Type B pancreatic cell (in vitro differentiated cells): ENCODE results near the gene SLC44A1. TPM values are rescaled to one million over a fixed set of nuclear protein-coding genes. Genes with fewer than 3 reads are reported as not detected.

ENCODE experiments used
- DNase-seq: peaks from one replicate; pipeline ENCODE4 v3.0.0; 2021; ENCODE audit warnings: mixed read lengths; ENCODE audit not compliant: unreplicated experiment; ENCODE audit errors: extremely low spot score
- H3K27ac Mint-ChIP-seq: 2 replicates; pipeline ENCODE4 v1.8.0; 2021; ENCODE audit warnings: mild to moderate bottlenecking, mixed read lengths
- H3K27me3 Mint-ChIP-seq: 2 replicates; pipeline ENCODE4 v1.8.0; 2021; ENCODE audit warnings: mixed read lengths
- H3K36me3 Mint-ChIP-seq: 2 replicates; pipeline ENCODE4 v1.8.0; 2021; ENCODE audit warnings: mixed read lengths
- H3K4me1 Mint-ChIP-seq: one replicate; pipeline ENCODE4 v1.8.0; 2021; ENCODE audit warnings: mixed read lengths; ENCODE audit not compliant: unreplicated experiment
- H3K4me3 Mint-ChIP-seq: 2 replicates; pipeline ENCODE4 v1.8.0; 2021; ENCODE audit warnings: mild to moderate bottlenecking, mixed read lengths
- H3K9me3 Mint-ChIP-seq: 2 replicates; pipeline ENCODE4 v1.8.0; 2021; ENCODE audit warnings: mixed read lengths
- total RNA-seq: library from RNA; stranded (reverse); gene quantifications from 2 replicates; pipeline ENCODE4 v1.2.1, GENCODE V29; 2021; ENCODE audit warnings: low replicate concordance
- TF ChIP-seq, protein P1 (sequence below): fragments of 200-600 bp; sonication (generic); conservative IDR thresholded peaks from 2 replicates; pipeline ENCODE4 v1.5.0; 2021; ENCODE audit warnings: antibody characterized with exemption, mild to moderate bottlenecking

SLC44A1 gene
- total RNA-seq, 1 donor from 2014 or later, result 47.2 TPM

DNA sequence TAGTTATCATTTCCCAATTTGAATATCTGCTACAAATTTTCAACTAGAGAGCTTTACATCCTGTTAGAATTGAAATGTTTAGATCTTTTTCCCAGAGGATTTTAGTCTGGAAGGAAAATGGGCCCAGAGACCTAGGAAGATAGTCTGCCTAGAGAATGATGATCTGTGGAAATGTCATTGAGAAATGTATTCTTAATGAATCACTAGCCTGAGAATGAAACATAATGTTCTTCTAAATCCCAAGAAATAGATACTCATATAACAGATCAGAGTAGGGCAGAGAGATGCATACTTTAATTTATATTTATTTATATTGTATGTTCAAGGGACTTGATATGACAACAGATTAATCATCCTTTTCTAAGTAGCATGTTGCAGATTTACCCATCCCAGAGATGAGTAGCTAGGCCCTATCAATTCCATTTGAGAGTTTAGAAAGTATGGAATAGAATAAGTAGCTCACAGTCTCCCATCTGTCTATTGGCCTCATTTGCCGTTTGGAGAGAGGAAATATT, 25.1 kb upstream of the SLC44A1 start:
- no peak for DNase-seq
- peaks cover 3% of the 10 kb centered on the region for H3K27me3 Mint-ChIP-seq
- no peaks in the 10 kb centered on the region for H3K36me3 Mint-ChIP-seq
- no peak overlapping the region for H3K4me3 Mint-ChIP-seq
- H3K27ac Mint-ChIP-seq, result no peak overlapping the region
- H3K4me1 Mint-ChIP-seq, result peaks cover 11% of the 10 kb centered on the region
- H3K9me3 Mint-ChIP-seq, result peaks cover 15% of the 10 kb centered on the region
- TF ChIP-seq, protein P1, sequence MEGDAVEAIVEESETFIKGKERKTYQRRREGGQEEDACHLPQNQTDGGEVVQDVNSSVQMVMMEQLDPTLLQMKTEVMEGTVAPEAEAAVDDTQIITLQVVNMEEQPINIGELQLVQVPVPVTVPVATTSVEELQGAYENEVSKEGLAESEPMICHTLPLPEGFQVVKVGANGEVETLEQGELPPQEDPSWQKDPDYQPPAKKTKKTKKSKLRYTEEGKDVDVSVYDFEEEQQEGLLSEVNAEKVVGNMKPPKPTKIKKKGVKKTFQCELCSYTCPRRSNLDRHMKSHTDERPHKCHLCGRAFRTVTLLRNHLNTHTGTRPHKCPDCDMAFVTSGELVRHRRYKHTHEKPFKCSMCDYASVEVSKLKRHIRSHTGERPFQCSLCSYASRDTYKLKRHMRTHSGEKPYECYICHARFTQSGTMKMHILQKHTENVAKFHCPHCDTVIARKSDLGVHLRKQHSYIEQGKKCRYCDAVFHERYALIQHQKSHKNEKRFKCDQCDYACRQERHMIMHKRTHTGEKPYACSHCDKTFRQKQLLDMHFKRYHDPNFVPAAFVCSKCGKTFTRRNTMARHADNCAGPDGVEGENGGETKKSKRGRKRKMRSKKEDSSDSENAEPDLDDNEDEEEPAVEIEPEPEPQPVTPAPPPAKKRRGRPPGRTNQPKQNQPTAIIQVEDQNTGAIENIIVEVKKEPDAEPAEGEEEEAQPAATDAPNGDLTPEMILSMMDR, result no peak

DNA sequence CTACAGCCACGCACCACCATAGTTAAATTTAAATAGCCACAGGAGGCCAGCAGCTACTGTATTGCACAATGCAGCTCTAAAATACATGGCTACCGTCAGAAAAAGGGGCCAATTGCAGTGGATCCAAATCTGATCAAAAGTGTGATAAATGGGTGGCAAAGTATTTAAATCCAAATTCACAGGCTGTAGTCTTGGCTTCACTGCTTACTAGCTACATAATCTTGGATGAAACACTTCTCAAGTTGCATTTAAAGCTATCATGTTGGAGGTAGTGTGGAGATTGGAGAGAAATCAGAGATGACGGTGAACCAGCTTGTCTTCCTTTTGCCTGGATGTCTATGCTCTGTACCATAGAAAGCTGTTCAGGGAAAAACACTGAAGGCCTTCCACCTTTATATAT, 24.0 kb upstream of the SLC44A1 start:
- Mint-ChIP-seq H3K9me3 (peaks cover 20% of the 10 kb centered on the region), H3K4me3 (no peak overlapping the region), H3K36me3 (no peaks in the 10 kb centered on the region), H3K27ac (no peak overlapping the region), H3K27me3 (peaks cover 3% of the 10 kb centered on the region), H3K4me1 (peaks cover 11% of the 10 kb centered on the region)
- TF ChIP-seq, protein P1, result no peak
- DNase-seq, result no peak

GRCh38 chr9:105223544-105224140, 20.8 kb upstream of the SLC44A1 start:
- Mint-ChIP-seq H3K4me3 (no peak overlapping the region), H3K4me1 (no peaks in the 10 kb centered on the region), H3K9me3 (peaks cover 20% of the 10 kb centered on the region), H3K27me3 (peaks cover 3% of the 10 kb centered on the region), H3K27ac (no peak overlapping the region), H3K36me3 (no peaks in the 10 kb centered on the region)
- TF ChIP-seq, protein P1, result no peak
- no peak for DNase-seq

- DNase-seq, result no peak
- TF ChIP-seq, protein P1, result no peak
- no peak overlapping the region for H3K27ac Mint-ChIP-seq
- peaks cover 3% of the 10 kb centered on the region for H3K27me3 Mint-ChIP-seq
- no peaks in the 10 kb centered on the region for H3K36me3 Mint-ChIP-seq
- H3K9me3 Mint-ChIP-seq, result peaks cover 20% of the 10 kb centered on the region
- no peak overlapping the region for H3K4me3 Mint-ChIP-seq
- H3K4me1 Mint-ChIP-seq, result no peaks in the 10 kb centered on the region
Observed at GRCh38 chr9:105226055-105226454, 18.4 kb upstream of the SLC44A1 start.

- no peaks in the 10 kb centered on the region for H3K36me3 Mint-ChIP-seq
- H3K27ac Mint-ChIP-seq, result no peak overlapping the region
- H3K4me1 Mint-ChIP-seq, result peaks cover 5% of the 10 kb centered on the region
- no peaks in the 10 kb centered on the region for H3K27me3 Mint-ChIP-seq
- DNase-seq, result no peak
- H3K9me3 Mint-ChIP-seq, result no peaks in the 10 kb centered on the region
- no peak overlapping the region for H3K4me3 Mint-ChIP-seq
- TF ChIP-seq, protein P1, result no peak
Observed at GRCh38 chr9:105232207-105232606, 12.2 kb upstream of the SLC44A1 start.

- TF ChIP-seq, protein P1, result no peak
- no peak overlapping the region for H3K27ac Mint-ChIP-seq
Observed at GRCh38 chr9:105233873-105234272, 10.6 kb upstream of the SLC44A1 start.

More at GRCh38 chr9:105233873-105234272, 10.6 kb upstream of the SLC44A1 start:
- H3K4me1 Mint-ChIP-seq, result peaks cover 5% of the 10 kb centered on the region
- no peaks in the 10 kb centered on the region for H3K27me3 Mint-ChIP-seq
- no peak for DNase-seq
- no peak overlapping the region for H3K4me3 Mint-ChIP-seq
- H3K36me3 Mint-ChIP-seq, result no peaks in the 10 kb centered on the region
- H3K9me3 Mint-ChIP-seq, result no peaks in the 10 kb centered on the region
